Measurements from ENCODE around the gene LHX6. TPM values are rescaled to one million over a fixed set of nuclear protein-coding genes. Genes with fewer than 3 reads are reported as not detected.

The LHX6 gene
- total and polyA plus RNA-seq, 2 experiments from 2014 or later, result 1.0 to 1.2 TPM

- ATAC-seq, result no peak
- Mint-ChIP-seq H3K36me3 (ENCODE audit: low read depth) (no peaks in the 10 kb centered on the region; the same call in 2 of the 3 replicates), H3K27ac (no peak overlapping the region), H3K4me3 (peak overlapping the region; percentile 55; the same call in 2 of the 3 replicates), H3K9me3 (no peaks in the 10 kb centered on the region; the same call in none of the 3 replicates), H3K4me1 (peaks cover 12% of the 10 kb centered on the region), H3K27me3 (ENCODE audit: insufficient read depth, low read depth, poor library complexity) (peaks cover 67% of the 10 kb centered on the region)
- H3K79me2 ChIP-seq (replicated peaks; ENCODE audit: insufficient read depth), result no peaks in the 10 kb centered on the region
- H4K20me1 ChIP-seq (replicated peaks; ENCODE audit: insufficient read depth), result no peaks in the 10 kb centered on the region
- H3K4me3 ChIP-seq, result no peak overlapping the region
- H3K4me2 ChIP-seq, result no peak overlapping the region
- peaks cover 3% of the 10 kb centered on the region; the same call in 1 of the 2 replicates for H3K9me2 ChIP-seq (ENCODE audit: insufficient read depth)
- H3F3A ChIP-seq (replicated peaks; ENCODE audit: low read depth), result peaks cover 20% of the 10 kb centered on the region
- no peak for DNase-seq (ENCODE audit: low spot score)
- no peak overlapping the region for H2AFZ ChIP-seq
- no peaks in the 10 kb centered on the region for H3K36me3 ChIP-seq (ENCODE audit: insufficient read depth)
- H3K27ac ChIP-seq (ENCODE audit: low read depth), result no peak overlapping the region
- TF ChIP-seq STAT1 (IDR thresholded peaks at IDR 0.05; ENCODE audit: unreplicated experiment), result no peak
- TF ChIP-seq ZNF331 (CRISPR knock-in tag; IDR thresholded peaks at IDR 0.05; ENCODE audit: low read depth), result no peak
- TF ChIP-seq, protein P1, sequence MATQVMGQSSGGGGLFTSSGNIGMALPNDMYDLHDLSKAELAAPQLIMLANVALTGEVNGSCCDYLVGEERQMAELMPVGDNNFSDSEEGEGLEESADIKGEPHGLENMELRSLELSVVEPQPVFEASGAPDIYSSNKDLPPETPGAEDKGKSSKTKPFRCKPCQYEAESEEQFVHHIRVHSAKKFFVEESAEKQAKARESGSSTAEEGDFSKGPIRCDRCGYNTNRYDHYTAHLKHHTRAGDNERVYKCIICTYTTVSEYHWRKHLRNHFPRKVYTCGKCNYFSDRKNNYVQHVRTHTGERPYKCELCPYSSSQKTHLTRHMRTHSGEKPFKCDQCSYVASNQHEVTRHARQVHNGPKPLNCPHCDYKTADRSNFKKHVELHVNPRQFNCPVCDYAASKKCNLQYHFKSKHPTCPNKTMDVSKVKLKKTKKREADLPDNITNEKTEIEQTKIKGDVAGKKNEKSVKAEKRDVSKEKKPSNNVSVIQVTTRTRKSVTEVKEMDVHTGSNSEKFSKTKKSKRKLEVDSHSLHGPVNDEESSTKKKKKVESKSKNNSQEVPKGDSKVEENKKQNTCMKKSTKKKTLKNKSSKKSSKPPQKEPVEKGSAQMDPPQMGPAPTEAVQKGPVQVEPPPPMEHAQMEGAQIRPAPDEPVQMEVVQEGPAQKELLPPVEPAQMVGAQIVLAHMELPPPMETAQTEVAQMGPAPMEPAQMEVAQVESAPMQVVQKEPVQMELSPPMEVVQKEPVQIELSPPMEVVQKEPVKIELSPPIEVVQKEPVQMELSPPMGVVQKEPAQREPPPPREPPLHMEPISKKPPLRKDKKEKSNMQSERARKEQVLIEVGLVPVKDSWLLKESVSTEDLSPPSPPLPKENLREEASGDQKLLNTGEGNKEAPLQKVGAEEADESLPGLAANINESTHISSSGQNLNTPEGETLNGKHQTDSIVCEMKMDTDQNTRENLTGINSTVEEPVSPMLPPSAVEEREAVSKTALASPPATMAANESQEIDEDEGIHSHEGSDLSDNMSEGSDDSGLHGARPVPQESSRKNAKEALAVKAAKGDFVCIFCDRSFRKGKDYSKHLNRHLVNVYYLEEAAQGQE (IDR thresholded peaks at IDR 0.05; ENCODE audit: unreplicated experiment), result no peak
- no peak for TF ChIP-seq EZH2phosphoT487 (IDR thresholded peaks at IDR 0.05; ENCODE audit: unreplicated experiment)
- no peak for TF ChIP-seq ZNF114 (CRISPR knock-in tag; IDR thresholded peaks at IDR 0.05)
- no peak for TF ChIP-seq ETS1 (IDR thresholded peaks at IDR 0.05)
- TF ChIP-seq, protein P2, sequence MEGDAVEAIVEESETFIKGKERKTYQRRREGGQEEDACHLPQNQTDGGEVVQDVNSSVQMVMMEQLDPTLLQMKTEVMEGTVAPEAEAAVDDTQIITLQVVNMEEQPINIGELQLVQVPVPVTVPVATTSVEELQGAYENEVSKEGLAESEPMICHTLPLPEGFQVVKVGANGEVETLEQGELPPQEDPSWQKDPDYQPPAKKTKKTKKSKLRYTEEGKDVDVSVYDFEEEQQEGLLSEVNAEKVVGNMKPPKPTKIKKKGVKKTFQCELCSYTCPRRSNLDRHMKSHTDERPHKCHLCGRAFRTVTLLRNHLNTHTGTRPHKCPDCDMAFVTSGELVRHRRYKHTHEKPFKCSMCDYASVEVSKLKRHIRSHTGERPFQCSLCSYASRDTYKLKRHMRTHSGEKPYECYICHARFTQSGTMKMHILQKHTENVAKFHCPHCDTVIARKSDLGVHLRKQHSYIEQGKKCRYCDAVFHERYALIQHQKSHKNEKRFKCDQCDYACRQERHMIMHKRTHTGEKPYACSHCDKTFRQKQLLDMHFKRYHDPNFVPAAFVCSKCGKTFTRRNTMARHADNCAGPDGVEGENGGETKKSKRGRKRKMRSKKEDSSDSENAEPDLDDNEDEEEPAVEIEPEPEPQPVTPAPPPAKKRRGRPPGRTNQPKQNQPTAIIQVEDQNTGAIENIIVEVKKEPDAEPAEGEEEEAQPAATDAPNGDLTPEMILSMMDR (conservative IDR thresholded peaks at IDR 0.05; ENCODE audit: low read depth in 2 of 2), result no peak
- no peak for TF ChIP-seq POLR2AphosphoS5 (IDR thresholded peaks at IDR 0.05; ENCODE audit: low read depth)
- TF ChIP-seq CREB1 (CRISPR knock-in tag; IDR thresholded peaks at IDR 0.05; ENCODE audit: low read depth), result no peak
- TF ChIP-seq EZH2 (IDR thresholded peaks at IDR 0.05; ENCODE audit: low read depth, unreplicated experiment), result no peak
- TF ChIP-seq ZNF462 (CRISPR knock-in tag; IDR thresholded peaks at IDR 0.05), result no peak
- no peak for TF ChIP-seq JUNB (IDR thresholded peaks at IDR 0.05; ENCODE audit: unreplicated experiment)
- no peak for TF ChIP-seq NANOG (IDR thresholded peaks at IDR 0.05; ENCODE audit: borderline replicate concordance)
- H3K4me1 ChIP-seq (ENCODE audit: insufficient read depth), result peaks cover 13% of the 10 kb centered on the region
- H3K27me3 ChIP-seq (ENCODE audit: insufficient read depth), result peaks cover 68% of the 10 kb centered on the region
Measured at GRCh38 chr9:122212473-122213004, 16.2 kb downstream of the LHX6 start.

Data from GM23338 (cell line).